Hepatocyte (in vitro differentiated cells): ENCODE results near the gene VPS36. TPM values are rescaled to one million over a fixed set of nuclear protein-coding genes. Genes with fewer than 3 reads are reported as not detected.
"Not testable (repeated sequence)": the region's sequence is repeated elsewhere in the genome, so short reads cannot be mapped to it uniquely, and the experiment has no call there.

Source experiments
- DNase-seq: peaks from one replicate; pipeline ENCODE4 v3.0.0-alpha.2; 2016; ENCODE audit warnings: low spot score
- H2AFZ ChIP-seq: fragments of 200-600 bp; sonication (generic); 2 replicates; pipeline ENCODE4 v1.6.0; 2016; ENCODE audit warnings: antibody characterized with exemption, mild to moderate bottlenecking
- H3K27ac ChIP-seq: fragments of 200-600 bp; sonication (generic); 2 replicates; pipeline ENCODE4 v1.5.1; 2016; ENCODE audit warnings: mild to moderate bottlenecking
- H3K27me3 ChIP-seq: fragments of 200-600 bp; sonication (generic); 2 replicates; pipeline ENCODE4 v1.6.1; 2016
- H3K36me3 ChIP-seq: fragments of 200-600 bp; sonication (generic); replicated peaks from 2 replicates; pipeline ENCODE4 v1.5.1; 2016; ENCODE audit warnings: low read depth; ENCODE audit not compliant: insufficient read depth
- H3K4me1 ChIP-seq: fragments of 200-600 bp; sonication (generic); 2 replicates; pipeline ENCODE4 v1.5.1; 2016; ENCODE audit warnings: mild to moderate bottlenecking, moderate library complexity; ENCODE audit not compliant: insufficient read depth
- H3K4me2 ChIP-seq: fragments of 200-600 bp; sonication (generic); 2 replicates; pipeline ENCODE4 v1.6.0; 2016
- H3K4me3 ChIP-seq: fragments of 200-600 bp; sonication (generic); 2 replicates; pipeline ENCODE4 v1.5.1; 2016; ENCODE audit warnings: mild to moderate bottlenecking
- H3K79me2 ChIP-seq: fragments of 200-600 bp; sonication (generic); 2 replicates; pipeline ENCODE4 v1.6.0; 2017; ENCODE audit warnings: mild to moderate bottlenecking
- H3K9me2 ChIP-seq: fragments of 200-600 bp; sonication (generic); replicated peaks from 2 replicates; pipeline ENCODE4 v1.6.0; 2017; ENCODE audit warnings: mild to moderate bottlenecking; ENCODE audit not compliant: insufficient read depth
- H3K9me3 ChIP-seq: fragments of 200-600 bp; sonication (generic); 2 replicates; pipeline ENCODE4 v1.5.1; 2016; ENCODE audit warnings: low read depth, mild to moderate bottlenecking
- H4K20me1 ChIP-seq: fragments of 200-600 bp; sonication (generic); 2 replicates; pipeline ENCODE4 v1.6.0; 2016; ENCODE audit warnings: mild to moderate bottlenecking; ENCODE audit not compliant: insufficient read depth, poor library complexity, severe bottlenecking
- CTCF ChIP-seq: fragments of 200-600 bp; sonication (generic); IDR thresholded peaks from 2 replicates; pipeline ENCODE4 v1.5.1; 2016; ENCODE audit warnings: antibody characterized with exemption, mild to moderate bottlenecking; ENCODE audit not compliant: poor library complexity
- EZH2 ChIP-seq: fragments of 200-600 bp; sonication (generic); IDR thresholded peaks from 2 replicates; pipeline ENCODE4 v1.6.1; 2016; ENCODE audit warnings: antibody characterized with exemption, mild to moderate bottlenecking, borderline replicate concordance
- EZH2phosphoT487 ChIP-seq: fragments of 200-600 bp; sonication (generic); IDR thresholded peaks from one replicate; pipeline ENCODE4 v1.6.1; 2018; ENCODE audit warnings: antibody characterized with exemption, mild to moderate bottlenecking, low read depth, moderate library complexity; ENCODE audit not compliant: unreplicated experiment, severe bottlenecking
- WGBS: methylation state at CpG from one replicate; pipeline ENCODE4 v1.1.6; 2016; ENCODE audit warnings: low lambda C conversion rate; ENCODE audit errors: missing lambda C conversion rate; 5-methylcytosine and 5-hydroxymethylcytosine counted together
- polyA plus RNA-seq: library from polyadenylated mRNA; unstranded; fragments of >200 nt; fragmentation: Nextera tagmentation; extraction: Ambion mirVana; gene quantifications from 2 replicates; pipeline ENCODE4 v1.2.1, GENCODE V29; 2016
- total RNA-seq: library from RNA; depleted of rRNA; stranded (reverse); fragments of >200 nt; gene quantifications from 2 replicates; pipeline ENCODE4 v1.2.3, GENCODE V29; 2014

Gene VPS36
- total and polyA plus RNA-seq, 2 experiments from 2014 or later, result 23.5 to 42.0 TPM

GRCh38 chr13:52374873-52375411 lies 75.5 kb downstream of the VPS36 start:
- Histone ChIP-seq H3K27me3 (no peaks in the 10 kb centered on the region), H4K20me1 (no peaks in the 10 kb centered on the region), H3K9me3 (no peaks in the 10 kb centered on the region), H3K4me3 (no peak overlapping the region), H3K4me2 (no peak overlapping the region), H3K4me1 (no peaks in the 10 kb centered on the region), H3K36me3 (no peaks in the 10 kb centered on the region), H2AFZ (no peak overlapping the region), H3K9me2 (no peaks in the 10 kb centered on the region), H3K79me2 (no peaks in the 10 kb centered on the region), H3K27ac (no peak overlapping the region)
- 32% methylated on average over 1 of the region's 1 CpG for WGBS
- TF ChIP-seq EZH2 (no peak), EZH2phosphoT487 (no peak), CTCF (no peak)
- no peak for DNase-seq

- no peak overlapping the region for H3K4me2 ChIP-seq
- no peaks in the 10 kb centered on the region for H3K79me2 ChIP-seq
- DNase-seq, result no peak
- no peaks in the 10 kb centered on the region for H3K27me3 ChIP-seq
- no peak overlapping the region for H2AFZ ChIP-seq
- WGBS, result 90% methylated on average over 4 of the region's 4 CpGs
- H3K9me2 ChIP-seq, result no peaks in the 10 kb centered on the region
- no peaks in the 10 kb centered on the region for H4K20me1 ChIP-seq
- TF ChIP-seq EZH2phosphoT487 (no peak), CTCF (no peak), EZH2 (no peak)
- H3K27ac ChIP-seq, result no peak overlapping the region
- H3K36me3 ChIP-seq, result no peaks in the 10 kb centered on the region
- no peaks in the 10 kb centered on the region for H3K4me1 ChIP-seq
- no peaks in the 10 kb centered on the region for H3K9me3 ChIP-seq
- no peak overlapping the region for H3K4me3 ChIP-seq
Measured at GRCh38 chr13:52374389-52374788, 76.0 kb downstream of the VPS36 start.

DNA sequence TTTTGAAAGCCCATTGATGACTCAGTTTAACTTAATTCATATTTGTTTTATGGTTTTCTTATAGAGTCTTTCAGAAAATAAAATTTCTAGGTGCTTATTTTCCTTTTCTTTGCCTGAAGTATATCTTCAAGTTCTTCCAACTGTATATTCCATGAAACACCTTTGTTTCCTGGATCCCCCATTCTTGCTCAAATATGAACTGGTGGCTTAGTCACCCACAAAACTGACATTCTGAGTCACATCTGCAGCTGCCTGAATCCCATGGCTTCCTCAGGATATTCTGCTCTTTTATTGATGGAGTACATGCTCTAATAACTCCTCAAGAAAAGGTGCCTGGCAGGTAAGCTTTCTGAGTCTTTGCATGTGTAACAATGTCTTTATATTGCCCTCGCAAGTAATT lies 77.2 kb downstream of the VPS36 start:
- not testable (repeated sequence) for H3K9me2 ChIP-seq, H3K4me2 ChIP-seq, H4K20me1 ChIP-seq, H3K4me1 ChIP-seq, H3K27me3 ChIP-seq, H3K9me3 ChIP-seq, H3K79me2 ChIP-seq, H3K4me3 ChIP-seq, H3K36me3 ChIP-seq, DNase-seq, H2AFZ ChIP-seq, H3K27ac ChIP-seq
- 91% methylated on average over 1 of the region's 1 CpG for WGBS

DNA sequence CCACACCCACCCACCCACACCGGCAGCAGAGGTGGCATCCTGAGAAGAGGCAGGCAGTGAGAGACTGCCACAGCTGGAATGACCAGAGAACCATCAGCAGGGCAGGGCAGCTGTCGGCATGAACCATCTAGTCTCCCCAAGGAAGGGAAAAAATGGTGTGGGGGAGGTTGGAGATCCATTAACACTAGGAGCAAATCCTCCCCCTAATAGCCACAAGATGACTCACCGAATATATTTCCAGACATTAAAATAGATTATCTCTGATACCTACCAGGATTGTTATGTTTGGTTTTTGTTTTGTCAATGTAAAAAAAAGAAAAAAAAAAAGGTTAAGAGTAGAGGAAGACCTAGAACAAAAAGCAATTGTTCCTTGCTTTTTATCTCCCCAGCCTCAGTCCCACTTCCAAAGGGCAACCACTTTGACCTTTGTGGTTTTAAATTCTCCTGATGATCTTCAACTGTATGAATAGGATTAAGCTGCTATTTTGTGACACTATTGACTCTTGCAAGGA lies 78.6 kb downstream of the VPS36 start:
- H3K36me3 ChIP-seq, result no peaks in the 10 kb centered on the region
- H3K9me3 ChIP-seq, result no peaks in the 10 kb centered on the region
- no peaks in the 10 kb centered on the region for H3K9me2 ChIP-seq
- no peak for DNase-seq
- no peaks in the 10 kb centered on the region for H3K4me1 ChIP-seq
- WGBS, result 25% methylated on average over 3 of the region's 3 CpGs
- H2AFZ ChIP-seq, result no peak overlapping the region
- H3K27me3 ChIP-seq, result no peaks in the 10 kb centered on the region
- H3K79me2 ChIP-seq, result no peaks in the 10 kb centered on the region
- H3K27ac ChIP-seq, result no peak overlapping the region
- H3K4me2 ChIP-seq, result no peak overlapping the region
- H4K20me1 ChIP-seq, result no peaks in the 10 kb centered on the region
- H3K4me3 ChIP-seq, result no peak overlapping the region
- TF ChIP-seq EZH2, result no peak
- no peak for TF ChIP-seq EZH2phosphoT487
- no peak for TF ChIP-seq CTCF
